Activated gamma-delta T cell treated with Interleukin-2 at 50 U/mL for 16 hours (primary cell): Measurements from ENCODE around the gene SOX6.
"Not testable (repeated sequence)": the region's sequence is repeated elsewhere in the genome, so short reads cannot be mapped to it uniquely, and the experiment has no call there.

Experiments used
- DNase-seq: peaks from one replicate; pipeline ENCODE4 v3.0.0-alpha.2; 2020

The SOX6 gene

DNA sequence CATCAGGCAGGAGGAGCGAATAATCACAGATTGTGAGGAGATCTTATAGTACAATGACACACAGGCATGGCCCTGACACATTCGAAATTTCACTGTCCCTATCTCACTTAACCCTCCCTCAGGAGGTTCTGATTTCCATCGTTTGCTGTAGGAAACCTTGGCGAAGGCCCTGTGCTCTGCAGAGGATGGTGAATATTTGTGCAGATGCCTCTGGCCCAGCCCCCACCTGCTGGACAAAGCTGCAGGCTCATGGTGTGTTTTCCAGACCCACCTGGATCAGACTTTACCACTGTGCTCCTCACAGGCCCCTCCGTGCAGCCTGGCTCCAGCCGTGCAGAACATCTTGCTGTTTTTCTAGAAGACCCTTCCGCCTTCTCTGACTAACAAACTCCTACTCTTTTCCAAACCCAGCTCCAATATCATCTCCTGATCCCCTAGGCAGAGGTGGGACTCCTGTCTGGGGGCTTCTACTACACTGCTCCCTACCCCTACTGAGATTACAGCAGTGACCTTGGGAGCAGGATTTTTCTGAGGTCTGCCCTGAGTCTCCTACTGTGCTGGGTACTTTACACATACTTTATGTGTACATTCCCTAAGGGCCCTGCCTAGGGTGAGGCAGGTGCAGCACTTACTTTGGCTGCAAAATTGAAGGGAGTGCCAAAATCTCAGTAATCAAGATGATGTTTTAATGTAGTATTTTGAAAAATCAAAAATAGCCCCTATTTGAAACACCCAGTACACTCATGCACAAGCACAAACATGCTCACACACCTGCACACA is 412.7 kb downstream of the SOX6 start:
- no peak for DNase-seq

DNA sequence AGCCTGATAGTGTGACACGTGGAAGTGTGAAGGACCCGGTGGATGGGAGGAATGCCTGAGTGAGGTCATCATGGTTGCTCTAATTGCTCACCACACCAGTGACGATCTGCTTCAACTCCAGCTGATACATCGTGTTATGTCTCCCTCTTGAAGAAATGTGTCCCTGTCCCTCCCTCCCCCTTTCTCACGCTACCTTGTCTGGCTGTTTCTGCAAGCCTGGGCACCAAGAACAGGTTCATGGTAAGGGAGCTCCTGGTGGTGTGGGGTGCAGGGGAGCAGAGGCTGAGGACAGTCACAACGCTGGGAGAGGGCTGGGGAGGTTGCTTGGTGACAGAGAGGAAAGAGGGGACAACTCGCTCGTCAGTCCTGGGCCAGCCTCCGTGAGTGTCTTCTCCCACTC is 413.4 kb downstream of the SOX6 start:
- DNase-seq = no peak

DNA sequence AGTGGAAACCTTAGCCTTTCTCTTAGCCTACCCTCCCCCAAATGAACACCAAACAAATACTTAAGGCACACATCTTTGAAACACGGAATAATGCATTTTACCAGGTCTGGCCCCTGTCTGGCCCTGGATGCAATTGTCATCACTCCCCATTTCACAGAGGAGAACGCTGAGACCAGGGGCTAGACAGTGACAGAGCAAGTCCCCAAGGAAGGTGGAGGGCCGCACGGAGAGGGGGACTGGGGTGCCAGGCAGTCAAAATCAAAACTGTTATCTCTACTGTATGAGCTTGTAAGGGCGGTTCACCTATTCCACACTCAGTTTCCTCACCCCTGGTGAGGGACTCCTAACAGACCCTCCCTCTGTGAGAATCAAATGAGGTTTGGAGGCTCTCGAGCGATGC is 414.2 kb downstream of the SOX6 start:
- DNase-seq = no peak

DNA sequence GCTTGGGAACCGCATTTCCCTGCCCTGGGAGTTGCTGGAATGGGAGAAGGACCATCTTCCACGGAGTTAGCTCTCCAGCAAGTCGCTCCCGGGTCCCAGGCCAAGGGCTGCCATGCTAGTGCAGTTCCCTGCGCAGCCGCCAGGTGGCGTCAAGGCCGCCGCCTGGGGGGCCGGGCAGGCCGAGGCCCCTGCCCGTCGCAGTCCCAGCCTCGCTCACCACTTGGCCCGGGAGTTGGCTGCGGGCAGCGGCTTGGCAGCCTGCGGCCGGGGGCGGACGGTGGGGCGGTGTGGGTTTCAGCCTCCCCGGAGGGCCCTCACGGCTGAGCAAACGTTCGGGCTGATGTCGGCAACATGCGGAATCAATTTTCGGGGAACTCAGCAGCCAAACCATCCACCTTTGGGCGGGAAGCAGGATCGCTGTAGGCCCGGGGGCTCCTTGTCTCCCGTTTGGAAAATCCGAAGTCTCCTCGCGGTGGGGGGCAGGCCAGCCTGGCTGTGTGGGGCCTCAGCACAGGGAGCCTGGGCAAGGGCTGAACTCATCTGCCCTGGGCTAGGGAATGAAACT is 415.1 kb downstream of the SOX6 start:
- DNase-seq = no peak

DNA sequence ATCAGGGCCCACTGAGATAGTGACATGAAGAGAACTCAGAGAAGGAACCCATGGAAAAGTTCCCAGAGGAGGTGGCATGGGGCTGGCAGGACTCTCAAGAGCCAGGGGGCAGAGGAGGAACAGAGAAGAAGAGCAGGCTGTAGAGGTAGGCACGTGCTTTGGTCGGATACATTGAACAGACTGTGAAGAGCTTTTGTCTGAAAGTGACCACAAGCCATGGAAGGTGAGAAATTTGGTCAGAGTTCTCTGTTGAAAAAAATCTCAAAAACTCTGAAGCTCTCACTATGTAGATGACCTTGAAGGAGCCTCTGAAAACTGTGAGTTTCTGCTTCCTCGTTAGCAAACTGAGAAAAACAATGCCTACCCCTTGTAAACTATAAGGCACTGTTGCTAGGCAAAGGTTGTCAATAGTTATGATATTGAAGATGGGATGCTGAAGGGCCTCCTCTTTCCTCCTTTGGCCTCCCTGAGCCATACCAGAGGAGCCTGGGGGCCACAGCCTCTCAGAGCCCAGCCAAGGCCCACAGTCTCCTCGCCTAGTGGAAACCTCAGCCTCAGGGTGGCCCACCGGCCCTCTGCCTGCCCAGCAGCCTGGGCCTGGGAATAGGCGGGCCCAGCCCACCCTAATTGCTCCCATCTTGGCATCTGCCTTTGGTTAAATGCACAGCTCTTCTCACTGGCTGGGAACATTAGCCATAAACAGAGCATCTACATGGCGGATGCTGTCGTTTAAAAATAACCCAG is 415.7 kb downstream of the SOX6 start:
- DNase-seq = no peak

DNA sequence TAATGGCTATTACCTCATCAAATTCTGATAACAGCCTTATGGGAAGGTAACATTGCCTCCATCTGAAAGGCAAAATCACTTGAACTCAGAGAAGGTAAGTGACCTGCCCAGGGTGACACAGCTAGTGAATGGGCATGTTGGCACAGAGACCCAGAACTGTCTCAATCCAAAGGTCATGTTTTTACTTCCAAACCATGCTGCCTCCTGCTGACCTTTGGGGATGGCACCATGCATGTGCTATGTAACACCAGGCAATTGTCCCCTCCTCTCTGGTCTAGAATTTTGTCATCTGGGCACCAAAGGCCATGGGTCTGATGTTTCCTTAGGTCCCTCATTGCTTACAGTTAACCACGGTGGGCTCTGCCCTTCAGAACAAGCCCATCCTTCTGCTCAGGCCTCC is 417.4 kb downstream of the SOX6 start:
- DNase-seq = no peak

DNA sequence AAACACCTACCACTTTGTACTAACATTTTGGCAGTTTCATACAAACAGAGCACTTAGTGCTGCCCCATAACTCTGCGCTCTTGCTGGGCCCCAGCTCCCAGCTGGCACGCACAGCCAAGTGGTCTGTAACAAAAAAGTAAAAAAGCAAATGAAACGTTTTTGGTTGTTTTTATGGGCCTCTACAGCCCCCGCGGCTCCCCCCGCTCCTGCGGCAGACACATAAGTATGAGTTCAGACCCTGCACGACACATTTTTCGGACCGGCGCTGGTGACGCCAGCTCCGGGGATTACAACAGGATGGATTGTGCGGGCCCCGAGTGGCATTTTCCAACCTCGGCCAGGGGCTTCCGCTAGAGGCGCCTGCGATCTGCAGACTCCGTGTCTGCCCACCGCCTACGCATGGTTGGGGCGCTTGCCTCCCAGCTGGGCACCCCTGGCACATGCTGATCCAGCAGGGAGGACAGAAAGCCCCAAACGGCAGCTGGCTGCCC is 418.2 kb downstream of the SOX6 start:
- DNase-seq = no peak

DNA sequence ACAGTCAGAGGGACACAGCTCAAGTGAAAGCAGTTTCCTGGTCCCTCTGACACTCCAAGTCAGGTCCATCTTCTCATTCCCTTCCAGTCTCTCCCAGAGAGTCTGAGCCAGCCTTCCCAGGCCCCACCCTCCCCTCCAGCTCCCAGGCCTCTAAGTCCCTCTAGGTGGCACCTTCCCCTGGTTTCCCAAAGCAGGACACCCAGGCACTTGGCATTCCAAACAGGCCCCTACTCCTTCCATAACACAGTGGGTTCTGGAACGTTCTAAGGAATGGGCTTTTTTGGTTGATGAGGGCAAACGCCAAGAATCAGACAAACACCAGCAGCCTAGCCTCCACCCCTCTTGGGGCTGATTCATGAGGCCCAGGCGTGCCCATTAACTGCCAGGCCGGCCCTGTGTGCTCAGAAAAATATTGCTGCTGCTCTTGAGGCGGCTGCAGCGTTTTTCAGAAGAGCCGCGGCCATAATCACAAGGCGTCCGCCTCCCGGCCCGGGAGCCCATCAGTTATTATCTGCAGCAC is 418.7 kb downstream of the SOX6 start:
- DNase-seq = no peak

DNA sequence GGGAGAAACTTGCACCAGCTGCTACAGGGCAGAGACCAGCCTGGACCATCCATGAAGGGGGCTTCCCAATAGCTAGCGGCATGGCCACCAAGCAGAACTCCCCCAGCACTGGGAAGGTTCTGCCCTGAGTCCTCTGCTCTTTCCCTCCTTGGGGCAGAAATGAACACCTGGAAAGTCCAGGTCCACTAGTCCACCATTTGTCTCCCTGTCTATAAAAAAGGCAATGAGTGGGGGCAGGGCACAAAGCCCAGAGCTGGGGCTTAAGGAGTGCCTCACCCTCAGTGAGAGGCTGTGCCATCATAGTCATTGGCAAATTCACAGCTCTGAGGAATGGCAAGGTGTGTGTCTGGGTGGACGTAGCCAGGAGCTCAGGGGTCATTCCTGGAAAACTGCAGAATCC is 420.3 kb downstream of the SOX6 start:
- no peak for DNase-seq

DNA sequence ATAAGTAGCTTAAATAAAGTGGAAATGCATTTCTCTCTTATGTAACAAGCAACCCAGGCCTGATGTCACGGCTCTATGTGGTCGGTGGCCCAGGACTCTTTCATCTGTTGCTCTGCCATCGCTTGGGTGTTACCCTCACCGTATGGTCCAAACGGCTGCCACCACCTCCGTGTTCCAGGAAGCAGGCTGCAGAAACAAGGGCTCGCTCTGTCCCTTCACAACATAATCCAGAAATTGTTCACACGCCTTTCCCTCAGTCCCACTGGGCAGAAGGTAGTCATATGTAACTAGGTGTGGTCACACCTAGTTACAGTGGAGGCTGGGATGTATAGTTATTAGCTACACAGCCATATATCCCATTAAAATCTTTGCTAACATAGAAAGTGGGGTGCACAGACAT is 421.0 kb downstream of the SOX6 start:
- no peak for DNase-seq

DNA sequence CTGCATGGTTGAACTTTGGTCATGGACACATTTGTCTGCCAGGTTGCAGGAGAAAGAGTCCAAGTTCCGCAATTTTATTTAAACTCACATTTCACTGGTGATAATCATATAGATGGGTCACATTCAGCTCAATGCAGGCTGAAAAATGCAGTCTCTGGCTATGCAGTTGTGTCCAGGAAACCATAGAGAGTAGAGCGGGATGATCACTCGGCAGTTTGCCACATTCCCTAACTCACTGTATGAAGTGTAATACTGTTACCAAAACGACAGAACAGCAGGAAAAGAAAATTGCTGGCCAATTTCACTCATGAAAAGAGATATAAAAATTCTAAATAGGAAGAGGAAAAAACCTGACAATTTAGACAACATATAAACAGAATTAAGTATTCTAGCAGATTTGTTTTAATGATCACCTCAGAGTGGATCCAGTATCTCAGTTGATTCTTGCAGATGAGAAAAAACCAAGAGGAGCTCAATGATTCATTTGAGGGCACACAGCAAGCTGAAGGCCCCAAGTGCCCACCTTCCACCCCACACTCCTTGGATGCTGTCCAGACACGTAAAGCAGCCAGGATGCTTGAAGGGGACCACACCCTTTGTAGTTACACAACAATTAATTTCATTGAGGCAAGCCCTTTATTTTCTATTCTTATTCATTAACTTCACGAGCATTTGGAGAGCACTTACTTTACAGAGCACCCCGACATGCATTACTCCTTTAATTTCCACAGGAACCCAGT is 422.3 kb downstream of the SOX6 start:
- DNase-seq = no peak

DNA sequence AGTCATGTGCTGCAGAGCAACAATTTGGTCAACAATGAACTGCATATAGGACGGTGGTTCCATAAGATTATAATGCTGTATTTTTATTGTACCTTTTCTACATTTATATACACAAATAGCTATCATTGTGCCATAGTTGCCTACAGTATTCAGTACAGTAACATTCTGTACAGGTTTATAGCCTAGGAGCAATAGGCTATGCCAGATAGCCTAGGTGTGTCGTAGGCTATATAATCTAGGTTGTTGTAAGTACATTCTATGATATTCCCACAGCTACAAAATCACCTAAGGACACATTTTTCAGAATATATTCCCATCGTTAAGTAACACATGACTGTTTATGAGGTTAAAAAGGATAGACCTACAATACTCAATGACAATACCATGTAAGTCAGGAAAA is 423.9 kb downstream of the SOX6 start:
- DNase-seq = no peak

DNA sequence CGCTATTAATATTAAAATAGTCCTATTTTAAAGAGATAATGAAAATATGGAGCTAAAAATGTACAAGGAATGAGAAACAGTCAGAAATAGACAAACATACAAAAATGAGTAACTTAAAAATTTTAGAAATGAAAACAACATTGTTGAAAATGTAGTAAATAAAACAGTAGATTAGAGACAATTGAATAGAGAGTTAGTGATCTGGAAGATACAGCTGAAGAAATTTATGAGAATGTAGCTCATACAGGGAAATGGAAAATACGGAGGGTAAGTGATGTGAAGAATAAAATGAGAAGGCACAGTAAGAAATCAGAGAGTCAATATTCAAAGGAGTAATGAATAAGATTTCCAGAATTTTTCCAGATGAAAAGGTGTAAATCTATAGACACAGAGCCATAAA is 424.8 kb downstream of the SOX6 start:
- DNase-seq = no peak

DNA sequence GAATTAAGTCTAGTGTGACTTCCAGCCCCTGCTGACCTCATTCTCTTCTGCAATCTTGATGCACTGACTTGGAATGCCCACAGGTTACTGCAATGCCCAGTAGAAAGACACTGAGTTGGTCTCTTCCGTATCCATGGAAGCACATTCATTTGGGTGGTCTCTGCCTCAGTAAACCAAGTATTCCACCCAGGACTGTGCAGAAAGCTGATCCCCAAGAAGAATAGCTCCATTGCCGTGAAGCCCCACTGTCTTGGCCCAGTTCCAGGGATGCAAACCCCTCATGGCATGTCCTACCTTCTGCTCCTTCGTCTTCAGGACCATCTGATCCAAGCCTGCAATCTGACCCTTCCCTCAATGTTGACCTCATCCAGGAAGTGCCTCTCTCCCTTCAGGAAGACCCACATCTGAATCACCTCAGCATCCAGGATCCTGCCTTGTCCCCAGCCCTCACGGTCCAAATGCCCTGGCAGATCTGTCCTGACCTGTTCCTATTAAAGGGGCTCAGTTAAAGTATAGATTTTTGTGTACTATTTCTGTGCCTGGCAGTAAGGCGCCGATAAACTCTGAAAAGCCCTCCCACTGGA is 425.8 kb downstream of the SOX6 start:
- no peak for DNase-seq

DNA sequence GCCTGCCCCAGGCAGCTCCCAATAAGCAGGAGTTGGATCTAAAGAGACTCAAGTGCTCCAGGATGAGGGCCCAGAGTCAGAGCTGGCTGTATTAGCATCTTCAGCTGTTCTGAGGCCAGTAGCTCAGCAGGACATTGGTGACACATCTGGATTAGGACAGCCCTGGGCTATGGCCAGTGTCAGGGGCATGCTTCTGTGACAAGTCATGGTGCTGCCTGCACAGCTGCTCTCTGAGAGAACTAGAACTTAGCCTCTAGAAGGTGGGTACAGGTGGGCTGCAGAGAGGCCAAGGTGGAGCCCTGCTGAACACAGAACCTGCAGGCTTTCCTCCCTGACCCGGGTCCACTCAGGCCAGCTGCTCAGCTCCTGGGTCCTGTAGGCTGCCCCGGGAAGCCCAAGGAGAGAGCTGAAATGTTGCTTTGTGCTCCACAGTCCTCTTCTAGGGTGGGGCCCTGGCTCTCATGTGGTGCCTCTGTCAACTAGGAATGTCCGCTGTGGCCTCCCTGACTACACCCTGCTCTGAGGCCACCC is 426.9 kb downstream of the SOX6 start:
- DNase-seq = no peak

DNA sequence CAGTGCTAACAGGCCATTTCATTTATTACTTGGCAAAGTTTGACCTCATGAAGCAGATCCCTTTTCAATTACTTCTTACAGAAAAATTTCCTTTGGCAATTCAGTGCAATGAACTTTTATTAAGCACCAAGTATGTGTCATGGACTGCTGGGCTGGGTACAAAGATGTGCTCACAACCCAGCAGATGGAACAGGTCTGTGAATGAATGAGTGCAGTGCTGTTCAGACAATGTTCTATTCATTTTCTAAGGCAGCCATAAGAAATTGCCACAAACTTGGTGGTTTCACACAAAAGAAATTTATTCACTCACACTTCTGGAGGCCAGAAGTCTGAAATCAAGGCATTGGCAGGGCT is 428.5 kb downstream of the SOX6 start:
- DNase-seq = no peak

DNA sequence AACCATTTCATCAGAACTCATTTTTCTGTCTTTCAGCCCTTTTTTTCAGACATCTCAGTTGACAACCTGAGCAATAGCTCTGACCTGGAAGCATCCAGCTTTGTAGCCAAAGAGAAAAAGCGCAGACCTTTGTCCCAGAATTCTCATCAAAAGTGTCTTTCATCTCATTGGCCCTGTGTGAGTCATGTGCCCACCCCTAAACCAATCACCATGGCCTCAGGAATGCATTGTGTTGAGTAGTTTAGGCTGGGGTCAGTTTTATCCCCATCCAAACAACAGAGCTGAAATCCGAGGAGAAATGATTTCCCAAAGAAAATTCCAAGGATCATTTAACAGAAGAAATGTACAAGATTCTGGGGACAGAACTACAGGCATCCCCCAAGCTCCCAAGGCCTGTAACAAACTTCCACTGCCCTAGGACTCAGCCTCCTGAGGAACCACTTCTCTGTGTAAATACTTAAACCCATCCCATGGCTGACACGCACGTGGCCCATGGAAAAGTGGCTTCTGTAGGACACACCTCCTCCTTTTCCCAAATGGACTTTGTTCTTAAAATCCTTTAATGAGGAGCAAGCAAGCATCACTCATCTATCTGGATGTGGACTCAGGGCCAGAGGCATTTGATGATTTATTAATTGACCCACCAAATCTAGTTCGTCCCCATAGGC is 429.0 kb downstream of the SOX6 start:
- no peak for DNase-seq

DNA sequence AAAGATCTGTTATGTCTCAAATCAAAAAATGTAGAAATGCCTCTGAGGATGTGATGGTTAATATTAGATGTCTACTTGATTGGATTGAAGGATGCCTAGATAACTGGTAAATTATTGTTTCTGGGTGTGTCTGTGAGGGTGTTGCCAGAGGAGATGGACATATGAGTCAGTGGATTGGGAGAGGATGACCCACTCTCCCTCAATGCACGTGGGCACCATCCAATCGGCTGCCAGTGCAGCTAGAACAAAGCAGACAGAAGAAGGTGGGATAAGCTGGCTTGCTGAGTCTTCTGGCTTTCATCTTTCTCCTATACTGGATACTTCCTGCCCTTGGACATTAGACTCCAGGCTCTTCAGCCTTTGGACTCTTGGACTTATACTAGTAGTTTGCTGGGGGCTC is 430.3 kb downstream of the SOX6 start:
- DNase-seq = no peak

DNA sequence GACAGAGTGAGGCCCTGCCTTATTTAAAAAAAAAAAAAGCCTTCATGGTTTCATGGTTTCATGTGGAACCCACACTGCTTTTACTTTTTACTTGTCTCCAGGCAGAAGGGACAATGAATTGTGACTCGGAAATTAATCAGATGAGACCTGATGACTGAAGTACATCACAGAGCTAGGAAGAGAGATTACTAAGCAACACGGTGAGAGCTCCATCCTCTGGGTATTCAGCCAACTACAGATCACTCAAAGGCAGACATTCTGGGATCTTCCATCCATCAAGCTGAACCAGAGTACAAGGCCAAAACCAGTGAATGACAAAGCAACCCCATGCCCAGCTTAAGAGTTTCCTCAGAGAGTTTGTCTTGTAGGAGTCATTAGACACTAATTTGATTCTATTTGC is 433.2 kb downstream of the SOX6 start:
- no peak for DNase-seq

DNA sequence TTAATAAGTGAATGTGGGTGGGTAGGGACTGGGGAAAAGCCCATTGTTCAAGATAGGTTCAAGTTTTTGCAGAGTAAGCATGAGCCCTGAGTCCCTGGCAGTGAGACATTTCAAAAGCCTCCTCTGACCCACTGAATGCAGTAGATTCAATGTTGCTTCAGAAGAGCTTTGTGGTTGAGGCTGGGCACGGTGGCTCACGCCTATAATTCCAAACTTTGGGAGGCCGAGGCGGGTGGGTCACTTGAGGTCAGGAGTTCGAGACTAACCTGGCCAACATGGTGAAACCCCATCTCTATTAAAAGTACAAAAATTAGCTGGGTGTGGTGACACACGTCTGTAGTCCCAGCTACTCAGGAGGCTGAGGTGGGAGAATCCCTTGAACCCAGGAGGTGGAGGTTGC is 433.6 kb downstream of the SOX6 start:
- DNase-seq = not testable (repeated sequence)

DNA sequence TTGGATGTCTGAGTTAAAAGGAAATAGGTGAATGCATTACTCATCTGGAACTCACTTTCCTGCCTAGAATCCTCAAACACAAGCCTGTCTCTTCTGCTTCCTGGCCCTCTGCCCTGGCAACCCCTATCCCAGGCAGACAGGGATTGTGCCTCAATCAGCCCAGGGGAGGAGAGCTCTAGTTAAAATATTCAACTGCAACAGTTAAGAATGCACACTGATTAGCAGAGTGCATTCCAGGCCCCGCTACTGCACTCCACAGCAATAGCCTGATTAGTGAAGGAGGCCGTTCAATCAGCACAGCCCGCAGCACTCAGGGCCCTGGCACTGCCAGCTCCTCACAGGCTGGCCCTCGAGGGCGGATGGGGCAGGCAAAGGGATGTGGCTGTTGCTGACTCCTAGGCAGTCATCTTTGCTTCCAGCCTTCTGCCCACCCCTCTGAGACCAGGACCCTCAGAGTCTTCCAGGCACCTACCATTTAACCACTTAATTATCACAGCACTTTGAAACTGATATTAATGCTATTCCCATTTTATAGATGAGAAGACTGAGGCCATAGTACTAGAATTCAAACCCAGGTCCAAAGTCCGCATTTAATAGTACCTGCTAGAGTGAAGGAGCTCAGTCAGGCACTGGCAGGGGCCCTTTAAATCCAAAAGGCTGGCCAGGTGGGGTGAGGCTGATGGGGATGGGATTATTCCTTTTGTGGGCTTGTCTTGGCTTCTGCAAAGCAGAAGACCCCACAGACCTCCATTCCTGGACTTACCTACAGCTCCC is 435.3 kb downstream of the SOX6 start:
- no peak for DNase-seq
